Endothelial cell of umbilical vein (primary cell): Measurements from ENCODE around the gene ETV6. TPM values are rescaled to one million over a fixed set of nuclear protein-coding genes. Genes with fewer than 3 reads are reported as not detected.

Source experiments
- BruUV-seq: library from RNA; stranded (reverse); fragments of 400-500 nt; replicated peaks from 2 replicates; lab custom pipeline; 2021; lab: Mats Ljungman, UMichigan
- CTCF ChIA-PET: fragments of 300-600, 350-600 bp; sonication (Branson Sonifier 250); formaldehyde crosslinking; loops from one replicate; lab custom pipeline; 2021; ENCODE audit warnings: antibody characterized with exemption, inconsistent platforms; lab: Charles Lee
- POLR2A ChIA-PET: fragments of 300-600, 350-600 bp; sonication (Branson Sonifier 250); formaldehyde crosslinking; loops from one replicate; lab custom pipeline; 2021; ENCODE audit warnings: antibody characterized with exemption, inconsistent platforms; lab: Charles Lee
- DNase-seq: peaks from one replicate; pipeline ENCODE4 v3.0.0-alpha.2; 2011; ENCODE audit warnings: low read depth, low spot score
- FAIRE-seq: peaks from 2 replicates; lab custom pipeline; 2011; peaks lifted over from hg19 to GRCh38; lab: Jason Lieb, UNC
- H2AFZ ChIP-seq: 2 replicates; pipeline ENCODE4 v1.6.0; 2012; ENCODE audit warnings: low read depth, low read length, control low read depth, inconsistent platforms
- H3K27ac ChIP-seq: 2 replicates; pipeline ENCODE4 v1.5.1; 2011; ENCODE audit warnings: low read depth, mild to moderate bottlenecking, control low read depth, low read length, moderate library complexity; ENCODE audit not compliant: insufficient read depth
- H3K27me3 ChIP-seq, 2 experiments: 2 replicates each; pipeline versions ENCODE4 v1.6.0 to v1.6.1; 2011; ENCODE audit warnings: low read length in 2 of 2, mixed read lengths in 1 of 2; ENCODE audit not compliant: control insufficient read depth in 2 of 2, insufficient read depth in 2 of 2
- H3K36me3 ChIP-seq, 2 experiments: 2 replicates in 1 of 2; 3 replicates in 1 of 2; pipeline ENCODE4 v1.5.1; 2011; ENCODE audit warnings: low read length in 2 of 2, mild to moderate bottlenecking in 1 of 2, moderate library complexity in 1 of 2; ENCODE audit not compliant: control insufficient read depth in 2 of 2, insufficient read depth in 2 of 2; ENCODE audit errors: extremely low read depth in 1 of 2
- H3K4me1 ChIP-seq: 3 replicates; pipeline ENCODE4 v1.5.1; 2011; ENCODE audit warnings: mild to moderate bottlenecking, low read length; ENCODE audit not compliant: control insufficient read depth, insufficient read depth; ENCODE audit errors: extremely low read depth
- H3K4me2 ChIP-seq: 2 replicates; pipeline ENCODE4 v1.6.1; 2011; ENCODE audit warnings: low read length, control low read depth, mixed read lengths; ENCODE audit not compliant: insufficient read depth
- H3K4me3 ChIP-seq, 3 experiments: fragments of 200-600 bp in 1 of 3; sonication (generic), shearing (Covaris generic) in 1 of 3; replicated peaks in 1 of 3; 2 replicates each; pipeline ENCODE4 v1.5.1; 2011 to 2016; ENCODE audit warnings: control low read depth in 3 of 3, low read length in 3 of 3, mild to moderate bottlenecking in 2 of 3, inconsistent platforms in 1 of 3, low read depth in 1 of 3, moderate library complexity in 1 of 3; ENCODE audit not compliant: insufficient read depth in 1 of 3
- H3K79me2 ChIP-seq: 2 replicates; pipeline ENCODE4 v1.6.0; 2012; ENCODE audit warnings: low read length, inconsistent platforms; ENCODE audit not compliant: control insufficient read depth, insufficient read depth
- H3K9ac ChIP-seq: replicated peaks from 2 replicates; pipeline ENCODE3; 2011; ENCODE audit warnings: low read length, control low read depth; ENCODE audit not compliant: insufficient read depth; ENCODE audit errors: extremely low read depth
- H3K9me1 ChIP-seq: replicated peaks from 3 replicates; pipeline ENCODE4 v1.6.0; 2011; ENCODE audit warnings: mild to moderate bottlenecking, low read length; ENCODE audit not compliant: control insufficient read depth, insufficient read depth; ENCODE audit errors: extremely low read depth
- H3K9me3 ChIP-seq: replicated peaks from 2 replicates; pipeline ENCODE4 v1.5.1; 2012; ENCODE audit warnings: low read length, inconsistent platforms; ENCODE audit not compliant: control insufficient read depth, insufficient read depth
- H4K20me1 ChIP-seq: replicated peaks from 2 replicates; pipeline ENCODE3; 2011; ENCODE audit warnings: mild to moderate bottlenecking, low read length; ENCODE audit not compliant: control insufficient read depth, insufficient read depth; ENCODE audit errors: extremely low read depth
- CTCF ChIP-seq, 2 donors: IDR thresholded peaks; 1 replicate in 1 of 2; 2 replicates in 1 of 2; pipeline ENCODE4 v1.5.1; 2011; ENCODE audit warnings: low read length in 2 of 2, mild to moderate bottlenecking in 2 of 2, moderate library complexity in 2 of 2, control low read depth in 1 of 2, inconsistent platforms in 1 of 2, low read depth in 1 of 2; ENCODE audit not compliant: insufficient read depth in 1 of 2; ENCODE audit errors: extremely low read depth in 1 of 2
- EZH2 ChIP-seq: IDR thresholded peaks from 2 replicates; pipeline ENCODE4 v1.6.1; 2012; ENCODE audit warnings: borderline replicate concordance, low read depth, mild to moderate bottlenecking, moderate library complexity, low read length, inconsistent platforms; ENCODE audit not compliant: severe bottlenecking
- FOS ChIP-seq: IDR thresholded peaks from 2 replicates; pipeline ENCODE4 v1.6.1; 2011; ENCODE audit warnings: mild to moderate bottlenecking, low read length, moderate library complexity, borderline replicate concordance; ENCODE audit not compliant: insufficient read depth
- GATA2 ChIP-seq: IDR thresholded peaks from 2 replicates; pipeline ENCODE4 v1.7.0; 2011; ENCODE audit warnings: low read depth, mild to moderate bottlenecking, moderate library complexity, mixed read lengths, low read length; ENCODE audit not compliant: insufficient read length, insufficient read depth
- JUN ChIP-seq: IDR thresholded peaks from 2 replicates; pipeline ENCODE4 v1.6.1; 2011; ENCODE audit warnings: borderline replicate concordance, low read depth; ENCODE audit not compliant: insufficient read length, insufficient read depth
- MAX ChIP-seq: IDR thresholded peaks from 2 replicates; pipeline ENCODE4 v1.6.1; 2011; ENCODE audit not compliant: insufficient read depth, insufficient read length
- MYC ChIP-seq: IDR thresholded peaks from one replicate; pipeline ENCODE4 v1.6.1; 2011; ENCODE audit warnings: mild to moderate bottlenecking, low read depth, low read length
- POLR2A ChIP-seq: IDR thresholded peaks from 2 replicates; pipeline ENCODE4 v1.6.1; 2012; ENCODE audit warnings: low read depth, mild to moderate bottlenecking, control low read depth, low read length
- POLR2AphosphoS5 ChIP-seq: IDR thresholded peaks from 2 replicates; pipeline ENCODE4 v1.6.1; 2012; ENCODE audit warnings: low read depth, mild to moderate bottlenecking, control low read depth, low read length, moderate library complexity; ENCODE audit not compliant: insufficient read depth
- dilution Hi-C: fragments of 300-500 bp; cut with MboI; formaldehyde crosslinking; loops from one replicate; pipeline ENCODE4 v1.15.0; 2019; ENCODE audit warnings: low sequenced_read_pairs; ENCODE audit not compliant: extremely low pct_ligation_motif_present
- intact Hi-C: fragments of 100-400 bp; cut with micrococcal nuclease; formaldehyde crosslinking; loops from one replicate; pipeline ENCODE4 v1.10.0; 2022
- polyA plus RNA-seq, 4 experiments: library from polyadenylated mRNA; depleted of rRNA in 3 of 4; stranded (reverse) in 3 of 4; unstranded in 1 of 4; fragments of >200 nt; gene quantifications; 2 replicates each; pipeline versions ENCODE4 v1.2.1 to v1.2.3, GENCODE V29; 2011 to 2012; ENCODE audit warnings: missing spikeins in 1 of 4
- total RNA-seq: library from RNA; stranded (reverse); gene quantifications from 2 replicates; pipeline ENCODE4 v1.2.3, GENCODE V29; 2021

The ETV6 gene
- total and polyA plus RNA-seq, 2 donors (not counting 3 experiments of a cell fraction or from before 2014, with no cell fraction given): 15.9 to 57.1 TPM

GRCh38 chr12:11875414-11875935 is 226.0 kb downstream of the ETV6 start:
- no peak for FAIRE-seq
- Histone ChIP-seq H3K9me3 (no peaks in the 10 kb centered on the region), H4K20me1 (no peaks in the 10 kb centered on the region), H3K27me3 (no peaks in the 10 kb centered on the region), H3K36me3 (peaks cover 0 to 4% of the 10 kb centered on the region in 2 experiments), H3K9me1 (no peaks in the 10 kb centered on the region), H3K4me2 (no peak overlapping the region), H3K27ac (no peak overlapping the region), H2AFZ (no peak overlapping the region), H3K79me2 (peaks cover 9% of the 10 kb centered on the region), H3K4me3 (no peak overlapping the region), H3K4me1 (peaks cover 44% of the 10 kb centered on the region), H3K9ac (no peak overlapping the region)
- TF ChIP-seq POLR2A: no peak
- no peak for TF ChIP-seq CTCF (IDR thresholded peaks at IDR 0.05; ENCODE audit: extremely low read depth in 1 of 2, insufficient read depth in 1 of 2, low read depth in 1 of 2, low read length in 2 of 2)
- TF ChIP-seq MAX: no peak
- TF ChIP-seq FOS: no peak
- TF ChIP-seq MYC: no peak
- TF ChIP-seq EZH2: no peak
- no peak for TF ChIP-seq GATA2
- TF ChIP-seq JUN: no peak
- TF ChIP-seq POLR2AphosphoS5: no peak
- dilution Hi-C loops (no loop called here), intact Hi-C loops (no loop called here)
- no TSS peak for BruUV-seq
- CTCF ChIA-PET: no interaction called here
- POLR2A ChIA-PET: no interaction called here
- DNase-seq: peak; percentile 45
